UCSD-AML1 (cell line): ENCODE data around the gene OR14A16.

Experiments
- DNase-seq: peaks from one replicate; lab custom pipeline; 2025; ENCODE audit not compliant: unreplicated experiment; lab: John Stamatoyannopoulos, UW

The OR14A16 gene

DNA sequence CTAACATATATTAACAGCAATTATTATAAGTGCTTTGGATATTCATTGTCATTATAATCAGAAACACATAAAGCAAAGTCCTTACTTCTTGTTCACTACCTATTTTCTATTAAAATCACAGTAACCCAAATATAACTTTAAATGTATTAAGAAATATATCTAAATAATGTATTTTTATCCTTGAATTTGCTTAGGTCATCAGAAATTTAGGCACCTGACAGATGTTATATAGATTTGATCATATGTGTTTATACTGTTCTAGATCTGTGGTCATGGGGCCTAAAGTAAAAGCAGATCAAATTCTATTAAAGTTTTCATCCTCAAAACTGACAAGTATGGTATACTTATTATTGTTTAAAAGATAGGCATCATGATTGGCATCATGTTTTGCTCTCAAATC, 54.3 kb downstream of the OR14A16 start:
- DNase-seq = no peak
